SK-MEL-5 (cell line): ENCODE results near the gene PHYH. TPM values are rescaled to one million over a fixed set of nuclear protein-coding genes. Genes with fewer than 3 reads are reported as not detected.

ENCODE experiments used
- DNase-seq: peaks from one replicate; pipeline ENCODE4 v3.0.0-alpha.2; 2016; ENCODE audit warnings: low read depth, low spot score
- in situ Hi-C: cut with HindIII; loops from 2 replicates; pipeline ENCODE4 v1.10.0; 2016; ENCODE audit warnings: low sequenced_read_pairs, high pct_unique_total_duplicates, low pct_unique_long_range_greater_than_20kb
- total RNA-seq: library from RNA; depleted of rRNA; stranded (reverse); fragments of >200 nt; shearing (Covaris generic); gene quantifications from 2 replicates; pipeline ENCODE4 v1.2.3, GENCODE V29; 2014

PHYH gene
- total RNA-seq, 1 experiment from 2014 or later: 17.8 TPM

- DNase-seq: no peak
- in situ Hi-C loops: no loop called here
Observed at GRCh38 chr10:13328613-13329012, 28.7 kb upstream of the PHYH start.

- DNase-seq: no peak
- in situ Hi-C loops: no loop called here
Observed at GRCh38 chr10:13328126-13328525, 28.3 kb upstream of the PHYH start.

GRCh38 chr10:13327534-13327933 lies 27.7 kb upstream of the PHYH start:
- in situ Hi-C loops: no loop called here
- no peak for DNase-seq

GRCh38 chr10:13322615-13323148 lies 22.8 kb upstream of the PHYH start:
- in situ Hi-C loops: no loop called here
- no peak for DNase-seq

GRCh38 chr10:13321576-13321975 lies 21.7 kb upstream of the PHYH start:
- in situ Hi-C loops: no loop called here
- DNase-seq: no peak

- in situ Hi-C loops: no loop called here
- DNase-seq: no peak
Observed at GRCh38 chr10:13319166-13319565, 19.3 kb upstream of the PHYH start.

GRCh38 chr10:13317474-13317873 lies 17.6 kb upstream of the PHYH start:
- no peak for DNase-seq
- in situ Hi-C loops: no loop called here

GRCh38 chr10:13316635-13317311 lies 16.9 kb upstream of the PHYH start:
- DNase-seq: no peak
- in situ Hi-C loops: no loop called here

- in situ Hi-C loops: no loop called here
- DNase-seq: no peak
Observed at GRCh38 chr10:13315361-13315760, 15.5 kb upstream of the PHYH start.

GRCh38 chr10:13311177-13311575 lies 11.3 kb upstream of the PHYH start:
- no peak for DNase-seq
- in situ Hi-C loops: no loop called here

- DNase-seq: no peak
- in situ Hi-C loops: no loop called here
Observed at GRCh38 chr10:13310518-13311176, 10.8 kb upstream of the PHYH start.

- no peak for DNase-seq
- in situ Hi-C loops: no loop called here
Observed at GRCh38 chr10:13309792-13310191, 9.9 kb upstream of the PHYH start.

- in situ Hi-C loops: no loop called here
- no peak for DNase-seq
Observed at GRCh38 chr10:13308096-13308495, 8.2 kb upstream of the PHYH start.

- DNase-seq: no peak
- in situ Hi-C loops: no loop called here
Observed at GRCh38 chr10:13306103-13306502, 6.2 kb upstream of the PHYH start.

- no peak for DNase-seq
- in situ Hi-C loops: no loop called here
Observed at GRCh38 chr10:13302821-13303555, 3.1 kb upstream of the PHYH start.

- no peak for DNase-seq
- in situ Hi-C loops: no loop called here
Observed at GRCh38 chr10:13298748-13299436, 972 bp downstream of the PHYH start.

GRCh38 chr10:13296476-13296875 lies 3.4 kb downstream of the PHYH start:
- DNase-seq: no peak
- in situ Hi-C loops: no loop called here

GRCh38 chr10:13294784-13295183 lies 5.1 kb downstream of the PHYH start:
- no peak for DNase-seq
- in situ Hi-C loops: no loop called here
